ENCODE measurements around the gene OPA3.

DNA sequence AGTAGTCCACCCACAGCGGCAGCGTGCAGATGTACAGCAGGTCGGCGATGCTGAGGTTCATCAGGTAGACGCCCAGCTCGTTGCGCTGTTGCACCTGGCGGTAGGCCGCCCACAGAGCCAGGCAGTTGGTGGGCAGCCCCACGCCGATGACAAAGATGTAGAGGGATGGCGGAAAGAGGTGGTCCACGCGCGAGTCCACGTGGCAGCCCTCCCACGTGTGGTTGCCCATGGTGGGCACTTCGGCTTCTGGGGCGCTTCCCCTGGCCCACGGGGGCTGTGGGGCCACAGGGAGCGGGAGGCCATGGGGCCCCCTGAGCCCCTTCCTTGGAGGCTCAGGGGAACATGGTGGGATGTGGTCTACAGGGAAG, 7.0 kb upstream of the OPA3 start:
- TF ChIP-seq, protein P1, sequence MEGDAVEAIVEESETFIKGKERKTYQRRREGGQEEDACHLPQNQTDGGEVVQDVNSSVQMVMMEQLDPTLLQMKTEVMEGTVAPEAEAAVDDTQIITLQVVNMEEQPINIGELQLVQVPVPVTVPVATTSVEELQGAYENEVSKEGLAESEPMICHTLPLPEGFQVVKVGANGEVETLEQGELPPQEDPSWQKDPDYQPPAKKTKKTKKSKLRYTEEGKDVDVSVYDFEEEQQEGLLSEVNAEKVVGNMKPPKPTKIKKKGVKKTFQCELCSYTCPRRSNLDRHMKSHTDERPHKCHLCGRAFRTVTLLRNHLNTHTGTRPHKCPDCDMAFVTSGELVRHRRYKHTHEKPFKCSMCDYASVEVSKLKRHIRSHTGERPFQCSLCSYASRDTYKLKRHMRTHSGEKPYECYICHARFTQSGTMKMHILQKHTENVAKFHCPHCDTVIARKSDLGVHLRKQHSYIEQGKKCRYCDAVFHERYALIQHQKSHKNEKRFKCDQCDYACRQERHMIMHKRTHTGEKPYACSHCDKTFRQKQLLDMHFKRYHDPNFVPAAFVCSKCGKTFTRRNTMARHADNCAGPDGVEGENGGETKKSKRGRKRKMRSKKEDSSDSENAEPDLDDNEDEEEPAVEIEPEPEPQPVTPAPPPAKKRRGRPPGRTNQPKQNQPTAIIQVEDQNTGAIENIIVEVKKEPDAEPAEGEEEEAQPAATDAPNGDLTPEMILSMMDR (IDR thresholded peaks at IDR 0.05): no peak
- no peak for TF ChIP-seq POLR2A (IDR thresholded peaks at IDR 0.05)
